Astrocyte of the hippocampus (primary cell): ENCODE data around the gene DMKN.

Source experiments
- DNase-seq: peaks from one replicate; pipeline ENCODE4 v3.0.0; 2011; ENCODE audit warnings: low read depth, low spot score

The DMKN gene

DNA sequence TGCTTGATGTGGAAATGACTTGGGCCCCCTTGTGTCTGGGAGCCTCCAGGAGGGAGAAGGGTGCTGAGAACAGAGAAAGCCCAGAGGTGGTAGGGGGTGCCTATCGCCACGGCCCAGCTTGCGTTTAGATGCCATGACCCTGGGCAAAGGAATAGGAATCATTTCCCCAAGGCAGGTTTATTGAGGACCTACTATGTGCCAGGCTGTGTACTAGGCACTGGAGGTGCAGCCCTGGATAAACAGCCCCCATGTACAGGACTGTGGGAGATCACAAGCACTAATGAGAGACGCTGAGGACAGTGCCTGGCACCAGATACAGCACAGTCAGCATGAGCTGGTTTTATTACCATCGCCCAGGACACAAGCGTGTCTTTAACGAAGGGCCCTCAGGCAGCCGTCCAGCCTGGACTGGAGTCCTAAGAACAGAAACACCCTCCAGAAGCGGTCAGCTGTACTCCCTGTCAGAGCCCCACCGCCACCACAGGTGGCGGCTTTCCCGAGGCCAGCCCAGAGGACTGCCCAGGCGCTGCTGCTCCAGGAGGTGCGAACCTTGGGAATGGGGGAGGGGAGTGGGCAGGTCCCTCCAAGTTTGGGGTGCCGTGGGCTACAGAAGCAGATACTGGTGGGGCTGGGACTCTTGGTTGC, 36.6 kb upstream of the DMKN start:
- DNase-seq, result no peak

DNA sequence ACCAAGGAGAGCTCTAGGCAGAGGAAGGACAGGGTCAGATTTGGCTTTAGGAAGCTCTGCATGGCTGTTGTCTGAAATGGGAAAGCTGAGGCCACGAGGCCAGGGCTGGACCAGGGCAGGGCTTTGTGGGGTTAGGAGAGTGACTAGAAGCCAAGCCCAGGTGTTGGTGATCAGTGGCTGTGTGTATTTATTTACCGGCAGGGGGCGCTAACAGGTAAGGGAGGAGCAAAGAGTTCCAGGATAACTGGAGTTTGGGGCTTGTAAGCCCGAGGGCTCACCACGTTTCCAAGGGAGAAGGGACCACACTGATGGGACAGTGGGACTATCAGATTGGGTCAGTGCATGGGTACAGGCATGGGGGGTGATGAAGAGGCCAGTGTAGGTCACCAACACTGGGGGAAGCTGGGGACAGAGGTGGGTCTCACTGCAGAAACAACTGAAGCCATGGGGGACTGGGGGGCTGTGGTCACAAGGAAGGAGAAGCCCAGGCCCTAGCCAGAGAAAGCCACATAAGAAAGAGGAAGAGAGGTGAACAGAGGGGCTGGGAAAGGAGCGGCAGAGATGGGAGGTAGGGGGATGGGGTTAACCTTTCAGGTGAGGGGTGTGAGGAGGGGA, 35.8 kb upstream of the DMKN start:
- DNase-seq, result peak; percentile 81

DNA sequence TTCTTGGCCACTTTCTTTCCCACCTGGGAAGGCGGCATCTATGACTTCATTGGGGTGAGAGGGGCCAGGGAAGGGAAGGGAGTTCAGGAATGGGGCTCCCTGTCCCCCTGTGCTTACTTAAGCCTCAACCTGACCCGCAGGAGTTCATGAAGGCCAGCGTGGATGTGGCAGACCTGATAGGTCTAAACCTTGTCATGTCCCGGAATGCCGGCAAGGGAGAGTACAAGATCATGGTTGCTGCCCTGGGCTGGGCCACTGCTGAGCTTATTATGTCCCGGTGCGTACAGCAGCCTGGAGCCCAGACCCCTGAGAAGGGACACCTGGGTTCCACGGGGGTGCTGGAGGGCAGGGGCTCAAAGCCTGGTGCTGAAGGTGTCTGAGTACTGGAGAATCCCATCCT, 33.1 kb upstream of the DMKN start:
- DNase-seq, result no peak

DNA sequence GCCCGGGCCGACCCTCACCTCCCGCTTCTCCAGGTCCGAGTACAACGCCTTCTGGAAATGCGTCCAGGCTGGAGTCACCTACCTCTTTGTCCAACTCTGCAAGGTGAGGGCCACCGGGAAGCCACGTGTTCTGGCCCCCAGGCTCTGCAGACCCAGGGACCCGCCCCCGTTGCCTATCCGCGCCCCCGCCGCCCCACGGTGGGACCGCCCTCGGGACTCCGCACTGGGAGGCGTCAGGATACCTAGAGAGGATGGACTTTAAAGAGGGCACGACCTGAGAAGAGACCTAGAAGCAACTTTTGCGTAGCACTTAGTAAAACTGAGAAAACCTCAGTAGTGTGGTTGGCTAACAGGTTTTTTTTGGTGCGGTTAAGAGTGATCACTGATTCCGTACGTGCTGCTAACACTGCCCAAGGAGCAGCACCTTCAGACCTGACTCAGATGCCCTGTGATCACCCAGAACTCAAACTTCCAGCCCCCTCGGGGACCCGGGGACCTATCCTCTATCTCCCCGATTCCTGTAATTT, 32.5 kb upstream of the DMKN start:
- peak; percentile 49 for DNase-seq

DNA sequence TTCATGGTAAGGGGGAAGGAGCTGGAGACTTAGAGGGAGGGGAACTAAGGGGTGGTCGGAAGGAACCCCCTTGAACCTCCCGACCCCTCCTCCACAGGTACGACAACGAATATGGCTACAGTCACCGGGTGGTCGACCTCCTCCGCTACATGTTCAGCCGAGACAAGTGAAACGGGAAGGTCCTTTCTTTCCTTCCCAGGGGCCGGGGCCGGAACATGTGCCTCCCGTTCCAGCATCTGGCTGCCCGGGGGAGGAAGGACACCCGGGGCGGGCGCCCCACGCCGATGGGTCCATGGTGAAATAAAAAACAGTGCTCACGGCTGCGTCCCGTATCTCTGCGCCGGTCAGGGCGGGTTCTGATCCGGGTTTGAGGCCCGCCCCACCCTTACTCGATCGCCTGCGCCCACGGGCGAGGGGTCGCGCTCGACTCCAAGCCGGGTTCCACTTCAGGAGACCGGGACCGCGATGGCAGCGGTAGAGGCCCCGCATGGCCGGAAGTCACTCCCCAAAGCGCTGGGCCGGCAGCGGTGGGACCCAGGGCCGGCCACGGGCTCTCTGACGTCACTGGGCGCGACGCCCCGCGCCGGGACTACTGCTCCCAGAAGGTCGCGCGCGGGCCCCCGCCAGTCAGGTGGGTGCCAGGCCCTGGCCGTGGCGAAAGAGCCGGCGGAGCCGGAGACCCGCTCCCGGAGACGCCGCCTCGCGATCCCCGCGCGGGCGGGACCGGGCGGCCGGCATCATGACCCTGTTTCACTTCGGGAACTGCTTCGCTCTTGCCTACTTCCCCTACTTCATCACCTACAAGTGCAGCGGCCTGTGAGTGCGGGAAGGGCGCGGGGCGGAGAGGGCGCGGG, 31.8 kb upstream of the DMKN start, which contains the start of gene TMEM147:
TMEM147 (plus strand) TSS at position 626 of the 854 bp plus-strand sequence; CDS start at position 740, 114 bp downstream.
- DNase-seq, result peak; percentile 97

DNA sequence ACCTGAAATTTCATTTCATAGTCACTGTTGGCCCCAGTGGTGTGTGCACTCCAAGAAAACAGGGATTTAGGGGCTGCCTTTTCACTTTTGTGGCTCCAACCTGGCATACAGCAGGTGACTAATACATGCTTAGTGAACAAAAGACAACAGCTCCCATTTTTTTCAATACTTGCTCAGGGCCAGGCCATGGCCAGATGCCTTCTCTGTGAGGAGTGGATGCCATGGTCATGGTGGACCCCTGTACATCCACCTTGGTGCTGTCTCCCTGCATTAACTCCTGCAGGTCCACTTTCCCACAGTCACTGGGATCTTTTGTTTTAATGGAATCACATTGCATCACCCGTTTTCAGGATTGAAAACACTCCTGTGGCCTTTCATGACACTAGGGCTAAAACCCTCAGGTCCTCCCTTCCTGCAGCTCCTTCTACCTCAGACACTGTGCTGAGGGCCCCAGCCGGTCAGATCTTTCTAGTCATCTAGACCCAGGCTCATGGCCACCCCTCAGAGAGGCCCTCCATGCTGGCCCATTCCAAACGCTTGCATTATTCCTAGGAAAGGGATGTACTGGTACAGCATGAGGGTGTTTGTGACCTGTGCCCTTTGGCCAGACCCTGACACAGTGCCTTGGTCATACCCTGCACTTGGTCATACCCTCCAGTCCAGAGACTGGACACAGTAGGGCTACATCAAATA, 30.8 kb upstream of the DMKN start:
- DNase-seq, result no peak

DNA sequence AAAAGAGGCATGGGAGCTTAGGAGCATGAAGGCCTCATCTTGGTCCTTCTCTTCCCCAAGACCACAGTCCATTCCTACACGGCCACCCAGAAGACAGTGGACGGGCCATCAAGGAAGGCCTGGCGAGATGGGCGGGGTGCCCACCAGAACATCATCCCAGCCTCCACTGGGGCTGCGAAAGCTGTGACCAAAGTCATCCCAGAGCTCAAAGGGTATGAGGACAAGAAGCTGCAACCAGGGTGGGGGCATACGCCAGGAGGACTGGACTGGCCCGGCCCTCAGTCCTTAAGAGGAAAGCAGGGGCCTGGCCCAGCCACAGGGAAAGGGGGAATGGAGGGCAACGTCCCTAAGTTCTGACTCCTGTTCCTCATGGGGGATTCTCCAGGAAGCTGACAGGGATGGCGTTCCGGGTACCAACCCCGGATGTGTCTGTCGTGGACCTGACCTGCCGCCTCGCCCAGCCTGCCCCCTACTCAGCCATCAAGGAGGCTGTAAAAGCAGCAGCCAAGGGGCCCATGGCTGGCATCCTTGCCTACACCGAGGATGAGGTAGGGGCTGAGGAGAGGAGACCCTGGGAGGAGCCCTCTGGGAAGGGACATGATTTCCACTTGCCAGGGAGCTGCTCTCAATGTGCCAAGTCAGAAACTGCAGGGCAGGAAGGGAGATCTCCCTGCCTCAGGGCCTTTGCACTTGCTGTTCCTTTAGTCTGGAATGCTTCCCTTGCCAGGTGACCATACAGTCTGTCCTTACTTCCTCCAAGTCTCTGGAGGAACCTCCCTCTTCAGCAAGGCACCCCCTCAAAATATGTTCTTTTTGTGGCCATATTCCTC, 30.0 kb upstream of the DMKN start:
- DNase-seq, result no peak

DNA sequence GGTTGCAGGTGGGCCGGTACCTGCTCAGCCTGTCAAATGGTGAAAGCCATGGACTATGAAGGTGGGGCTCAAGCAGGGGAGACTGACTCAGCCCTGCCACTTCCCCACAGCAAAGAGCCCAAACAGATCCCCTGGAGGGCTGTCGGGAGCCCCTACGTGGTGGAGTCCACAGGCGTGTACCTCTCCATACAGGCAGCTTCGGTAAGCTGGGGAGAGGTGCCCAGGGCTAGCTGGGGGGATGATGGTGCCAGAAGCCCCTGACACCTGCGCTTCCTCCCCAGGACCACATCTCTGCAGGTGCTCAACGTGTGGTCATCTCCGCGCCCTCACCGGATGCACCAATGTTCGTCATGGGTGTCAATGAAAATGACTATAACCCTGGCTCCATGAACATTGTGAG, 28.8 kb upstream of the DMKN start:
- no peak for DNase-seq

DNA sequence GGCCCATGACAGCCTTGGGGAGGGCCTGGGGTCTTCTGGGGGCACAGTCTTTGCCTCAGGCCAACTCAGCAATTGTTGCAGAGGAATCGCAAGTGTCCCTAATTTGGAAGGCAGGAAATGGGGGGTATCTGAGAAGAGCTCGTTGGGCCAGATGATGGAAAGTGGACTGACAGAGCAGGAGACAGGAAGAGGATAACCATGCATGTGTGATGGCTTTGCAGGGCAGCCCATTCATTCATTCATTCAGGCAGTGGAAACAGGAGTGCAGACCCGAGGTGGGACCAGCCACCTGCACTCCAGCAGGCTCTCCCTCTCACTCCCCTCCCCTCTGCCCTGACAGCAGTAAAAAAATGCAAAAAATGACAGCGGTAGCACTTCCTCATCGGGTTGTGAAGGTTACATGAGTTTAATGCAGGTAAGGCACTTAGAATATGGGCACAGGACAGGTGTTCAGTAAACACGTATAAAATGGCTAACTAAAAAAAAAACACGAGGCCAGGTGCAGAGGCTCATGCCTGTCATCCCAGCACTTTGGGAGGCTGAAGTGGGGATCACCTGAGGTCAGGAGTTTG, 27.0 kb upstream of the DMKN start:
- no peak for DNase-seq

DNA sequence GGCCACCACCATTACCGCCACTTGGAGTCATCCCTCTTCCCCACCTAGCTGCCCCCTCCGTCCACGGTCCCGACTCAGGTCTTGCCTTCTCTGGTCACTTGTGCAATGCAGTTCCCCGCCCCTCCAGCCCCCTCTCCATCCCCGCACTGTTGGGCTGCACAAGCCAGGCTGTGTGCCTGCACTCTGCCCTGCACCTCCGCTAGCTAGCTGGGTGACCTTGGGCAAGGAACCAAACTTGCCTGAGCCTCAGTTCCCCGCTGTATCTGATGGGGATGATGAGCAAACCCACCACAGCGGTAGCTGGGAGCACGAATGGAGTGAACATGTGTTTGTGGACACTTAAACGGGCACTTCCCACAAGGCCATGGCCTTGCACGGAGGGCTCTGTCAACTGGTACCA, 26.4 kb upstream of the DMKN start:
- no peak for DNase-seq

DNA sequence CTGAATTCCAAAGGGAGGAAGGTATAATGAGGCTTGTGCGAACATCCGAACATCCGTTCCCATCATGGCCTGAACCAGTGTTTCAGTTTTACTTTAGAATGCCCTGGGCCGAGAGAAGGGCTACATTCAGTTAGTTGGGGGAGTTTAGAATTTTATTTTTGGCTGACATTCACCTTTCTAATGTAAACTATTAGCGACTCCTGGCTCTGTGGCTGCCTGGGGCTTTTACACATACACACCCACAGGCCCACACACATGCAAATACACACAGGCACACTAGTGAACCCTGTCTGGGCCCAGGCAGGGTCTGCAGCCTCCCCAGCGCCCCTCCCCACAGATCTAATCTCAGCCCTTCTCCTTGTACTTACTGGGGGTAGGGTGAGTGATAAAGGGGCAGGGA, 25.9 kb upstream of the DMKN start:
- no peak for DNase-seq

DNA sequence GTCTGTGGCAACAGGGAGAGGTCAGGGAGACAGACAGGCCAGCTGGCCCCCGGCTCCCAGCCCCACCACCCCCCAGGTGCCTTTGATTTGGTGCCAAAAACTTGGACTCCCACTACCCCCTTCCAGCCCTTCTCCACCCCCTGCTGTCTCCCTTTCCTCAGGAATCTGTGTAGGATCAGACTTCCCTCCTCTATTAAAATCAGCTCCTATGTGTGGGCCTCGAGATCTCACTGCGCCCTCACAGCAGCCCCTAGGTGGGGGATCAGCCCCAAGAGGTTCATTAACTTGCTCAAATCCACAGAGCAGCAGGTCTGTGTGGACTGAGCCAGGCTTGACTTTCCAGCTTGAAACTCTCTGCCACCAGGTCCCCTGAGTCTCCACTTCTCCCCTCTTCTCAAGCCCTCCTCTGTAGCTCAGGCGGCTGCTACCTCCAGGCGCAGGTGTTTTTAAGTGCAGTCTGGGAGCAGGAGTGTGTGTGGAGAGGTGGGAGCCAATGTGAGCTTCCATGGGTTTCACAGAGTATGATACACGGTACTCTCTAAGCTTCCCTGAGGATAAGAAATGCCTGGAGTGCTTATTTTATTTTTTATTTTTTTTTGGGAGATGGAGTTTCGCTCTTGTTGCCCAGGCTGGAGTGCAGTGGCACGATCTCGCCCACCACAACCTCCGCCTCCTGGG, 21.5 kb upstream of the DMKN start:
- no peak for DNase-seq

DNA sequence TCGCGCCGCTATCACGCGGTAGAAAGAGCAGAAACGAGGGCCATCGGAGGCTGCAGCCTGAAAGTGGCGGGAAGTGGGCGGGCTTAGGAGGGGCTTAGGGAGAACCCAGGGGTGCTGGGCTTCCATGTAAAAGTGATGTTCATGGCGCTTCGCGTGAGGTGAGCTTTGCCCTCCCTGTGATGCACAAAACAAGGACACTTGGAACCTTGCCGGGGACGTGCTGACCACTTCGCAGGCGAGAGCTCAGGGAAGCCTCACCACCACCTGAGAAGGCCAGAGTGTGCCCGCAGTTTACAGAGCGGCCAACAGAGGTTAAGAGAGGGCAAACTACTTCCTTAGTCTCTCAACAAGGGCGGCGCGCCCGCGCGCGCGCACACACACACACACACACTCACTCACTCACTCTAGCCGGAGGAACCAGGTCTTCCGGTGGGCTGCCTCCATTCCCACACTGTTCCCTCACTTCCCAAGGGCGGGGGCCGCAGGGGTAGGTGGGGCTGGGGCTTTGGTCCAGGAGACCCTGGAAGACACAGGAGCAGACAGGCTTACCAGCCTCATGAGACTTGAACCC, 20.5 kb upstream of the DMKN start:
- DNase-seq, result peak; percentile 26

DNA sequence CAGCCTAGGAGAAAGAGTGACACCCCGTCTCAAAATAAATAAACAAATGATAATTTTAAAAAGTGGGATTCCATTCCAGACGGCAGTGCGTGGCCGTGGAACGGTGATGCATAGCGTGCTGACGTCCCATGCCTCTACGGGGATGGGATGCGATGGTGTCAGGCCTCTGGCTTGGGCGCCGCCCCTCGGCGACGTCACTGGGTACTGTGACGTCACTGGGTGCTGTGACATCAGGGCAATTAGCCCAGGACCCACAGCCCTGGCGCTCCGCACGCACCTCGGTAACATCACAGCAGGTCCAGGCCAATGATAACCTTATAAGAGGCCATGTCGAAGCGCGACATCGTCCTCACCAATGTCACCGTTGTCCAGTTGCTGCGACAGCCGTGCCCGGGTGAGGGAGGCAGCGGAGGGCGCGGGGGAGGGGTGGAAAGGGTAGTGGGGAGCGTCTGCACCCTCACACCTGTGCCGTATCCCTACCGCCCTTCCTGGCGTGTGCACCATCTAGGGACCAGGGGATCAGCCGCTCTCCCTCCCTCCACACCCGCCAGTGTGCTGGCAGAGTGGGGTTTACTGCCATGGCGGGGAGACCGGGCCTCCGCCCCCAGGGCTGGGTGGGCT, 19.9 kb upstream of the DMKN start, which contains the start of gene GAPDHS:
GAPDHS (plus strand) TSS at position 256 of the 621 bp plus-strand sequence; CDS start at position 328, 72 bp downstream.
- DNase-seq, result no peak

DNA sequence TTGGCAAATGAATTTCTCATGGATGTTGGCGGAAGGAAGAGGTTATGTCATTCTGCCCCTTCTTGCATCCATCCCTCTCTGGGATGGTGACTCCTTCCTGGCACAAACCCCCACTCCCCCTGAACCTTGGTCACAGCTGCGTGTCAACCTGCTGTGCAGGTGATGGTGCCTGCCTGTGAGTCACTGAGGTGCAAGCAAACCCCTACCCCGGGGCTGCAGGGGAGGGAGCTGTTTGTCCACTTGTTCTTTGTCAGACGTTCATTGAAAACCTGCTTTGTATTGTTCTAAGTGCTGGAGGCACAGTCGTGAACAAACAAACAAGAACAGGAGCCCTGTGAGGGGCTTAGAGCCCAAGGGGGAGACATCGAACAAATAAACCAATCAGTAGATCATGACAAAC, 17.8 kb upstream of the DMKN start:
- no peak for DNase-seq

DNA sequence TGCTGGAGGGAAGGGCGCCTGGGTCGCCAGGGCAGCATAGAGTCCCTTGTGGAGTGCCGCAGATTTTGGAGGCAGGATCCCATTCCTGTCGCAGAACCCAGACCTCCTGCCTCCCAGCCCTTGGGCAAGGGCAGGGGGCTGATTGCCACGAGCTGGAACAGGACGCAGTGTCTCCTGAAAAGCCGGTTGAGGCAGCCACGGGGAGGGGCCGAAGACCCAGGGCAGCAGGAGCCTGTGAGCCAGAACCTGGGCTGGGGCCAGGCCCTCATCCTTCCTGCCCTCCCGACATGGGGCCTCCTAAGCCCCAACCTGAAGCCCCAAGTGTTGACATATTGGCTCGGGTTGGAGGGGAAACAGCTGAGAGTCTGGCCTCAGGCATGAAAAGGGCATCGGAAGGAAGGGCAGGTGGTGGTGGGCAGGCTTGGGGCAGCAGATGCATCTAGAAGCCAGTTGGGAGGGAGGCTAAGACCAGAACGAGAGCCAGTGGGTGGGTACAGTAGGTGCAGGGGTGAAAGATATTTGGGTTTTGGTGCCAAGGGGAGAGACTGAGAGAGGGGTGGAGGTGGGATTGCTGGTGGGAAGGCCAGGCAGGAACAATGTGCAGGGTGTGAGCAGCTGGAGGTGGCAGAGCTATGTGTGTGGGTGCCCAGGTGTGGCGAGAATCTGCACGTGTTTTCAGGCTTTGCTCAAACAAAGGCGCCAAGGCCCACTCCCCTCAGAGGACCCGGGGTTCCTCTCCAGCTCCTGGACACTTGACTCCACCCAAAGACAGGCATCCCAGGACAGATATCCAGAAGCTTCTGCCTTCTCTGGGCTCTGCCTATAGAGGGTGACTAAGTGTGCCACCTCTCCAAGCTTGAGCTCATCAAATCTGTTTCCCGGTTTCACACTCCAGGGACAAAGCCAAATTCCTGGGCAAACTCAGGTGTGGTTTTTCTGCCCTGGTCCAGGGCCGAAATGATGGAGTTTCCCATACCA, 16.1 kb upstream of the DMKN start:
- DNase-seq, result no peak

DNA sequence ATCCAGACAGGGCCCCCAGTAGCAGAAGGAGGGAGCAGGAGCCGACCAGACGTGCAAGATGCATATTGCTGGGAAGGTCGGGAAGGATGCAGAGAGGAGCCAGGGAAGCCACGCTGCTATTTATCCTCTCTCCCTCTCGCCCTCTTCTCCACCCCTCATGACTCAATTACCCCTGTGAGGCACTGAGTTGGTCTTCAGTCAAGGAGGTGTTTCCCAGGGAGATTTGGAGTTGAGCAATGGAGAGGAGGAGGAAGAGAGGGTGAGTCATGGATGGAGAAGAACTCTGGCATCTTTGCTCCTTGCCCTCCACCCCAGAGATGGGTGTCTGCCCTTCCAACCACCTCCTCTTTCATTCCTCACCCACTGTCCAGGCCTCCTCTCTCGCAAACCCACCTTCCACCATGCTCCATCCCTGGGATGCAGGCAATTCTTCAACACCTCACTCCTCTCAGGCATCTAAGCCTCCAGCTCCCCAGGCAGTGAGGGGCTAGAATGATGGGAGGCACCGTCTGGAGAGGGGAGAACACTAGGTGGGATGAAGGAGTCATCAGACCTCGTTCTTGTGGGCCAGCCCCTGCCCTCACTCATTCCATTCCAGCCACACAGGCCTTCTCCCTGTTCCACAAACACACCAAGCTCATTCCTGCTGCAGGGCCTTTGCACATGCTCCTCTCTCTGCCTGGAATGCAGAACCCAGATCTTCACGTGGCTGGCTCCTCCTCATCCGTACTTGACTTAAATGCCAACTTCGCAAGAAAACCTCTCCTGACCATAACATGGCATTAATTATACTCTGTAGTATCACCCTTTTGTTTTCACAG, 15.0 kb upstream of the DMKN start, which contains the start of gene SBSN:
SBSN (minus strand) TSS at position 94 of the 821 bp plus-strand sequence; CDS start at position 64, 30 bp downstream.
- DNase-seq, result no peak
